ENCODE data around the gene OXNAD1.
A peak's percentile ranks its signal among the peaks of the same experiment; 100 is the strongest.
"Not testable (repeated sequence)": the region's sequence is repeated elsewhere in the genome, so short reads cannot be mapped to it uniquely, and the experiment has no call there.

OXNAD1 gene

DNA sequence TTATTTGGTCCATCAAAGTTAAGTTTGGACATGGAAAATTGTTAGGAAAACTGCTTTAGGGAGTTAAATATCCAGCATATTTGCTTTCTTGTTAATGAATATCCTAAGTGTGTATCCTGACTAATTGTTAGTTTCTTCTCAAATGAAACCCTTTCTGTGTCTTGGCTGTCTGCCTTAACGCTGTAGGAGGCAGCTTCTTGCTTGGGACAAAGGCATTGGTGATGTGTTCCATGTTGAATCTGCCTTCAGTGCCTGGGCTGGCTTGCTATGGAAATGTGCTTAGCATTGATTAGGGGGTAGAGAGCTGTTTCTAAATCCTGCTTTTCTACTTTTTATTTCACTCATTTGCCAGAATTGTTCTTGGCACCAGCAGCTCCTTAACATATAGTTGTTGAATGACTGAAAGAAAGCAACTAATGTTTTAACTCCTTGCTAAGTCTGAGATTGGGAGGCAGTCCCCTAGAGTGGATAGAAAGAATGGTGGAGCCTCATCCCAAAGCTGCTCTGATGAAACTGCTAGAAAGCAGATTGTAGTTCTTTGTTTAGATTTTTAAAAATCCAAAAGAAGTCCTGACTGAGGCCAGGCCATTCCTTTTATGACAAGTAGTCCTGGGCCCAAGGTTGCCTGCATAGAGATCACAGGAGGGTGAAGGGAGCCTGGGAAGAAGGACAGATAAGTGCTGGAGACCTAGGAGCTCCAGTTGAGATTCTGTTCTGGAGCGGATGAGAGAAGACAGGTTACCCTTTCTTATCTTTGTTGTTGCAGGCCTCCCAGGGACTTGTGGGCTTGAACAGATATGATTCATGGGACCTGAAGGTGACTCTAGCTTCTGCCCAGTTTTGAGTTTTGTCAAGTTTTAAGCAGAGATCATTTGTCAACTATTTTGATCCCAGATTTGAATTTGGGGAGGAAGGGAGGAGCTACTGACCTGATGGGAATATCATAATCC lies 39.3 kb downstream of the OXNAD1 start:
- no peak for DNase-seq (ENCODE audit: low read depth in 2 of 2)

DNA sequence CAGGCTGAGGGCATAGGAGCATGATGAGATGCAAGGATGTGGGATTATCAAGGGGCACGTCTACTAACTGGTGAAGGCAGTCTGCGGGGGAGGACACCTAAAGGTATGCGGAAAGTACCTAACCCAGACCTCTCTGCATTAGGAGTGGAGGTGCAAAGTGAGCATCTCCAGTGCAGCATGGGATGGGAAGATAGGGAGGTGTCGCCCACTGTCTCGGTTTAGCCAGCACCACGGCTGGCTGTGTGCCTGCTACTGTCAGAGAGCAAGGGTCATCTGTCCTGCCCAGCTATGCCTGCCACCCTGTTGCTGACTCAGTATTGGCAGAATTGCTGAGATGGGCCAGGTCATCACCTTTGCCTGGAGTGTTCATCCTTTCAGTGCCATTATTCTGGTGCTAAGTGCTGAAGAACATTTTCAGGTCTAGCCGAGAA lies 40.1 kb downstream of the OXNAD1 start:
- DNase-seq (ENCODE audit: low read depth in 2 of 2) = peak; percentile 25 to 40

DNA sequence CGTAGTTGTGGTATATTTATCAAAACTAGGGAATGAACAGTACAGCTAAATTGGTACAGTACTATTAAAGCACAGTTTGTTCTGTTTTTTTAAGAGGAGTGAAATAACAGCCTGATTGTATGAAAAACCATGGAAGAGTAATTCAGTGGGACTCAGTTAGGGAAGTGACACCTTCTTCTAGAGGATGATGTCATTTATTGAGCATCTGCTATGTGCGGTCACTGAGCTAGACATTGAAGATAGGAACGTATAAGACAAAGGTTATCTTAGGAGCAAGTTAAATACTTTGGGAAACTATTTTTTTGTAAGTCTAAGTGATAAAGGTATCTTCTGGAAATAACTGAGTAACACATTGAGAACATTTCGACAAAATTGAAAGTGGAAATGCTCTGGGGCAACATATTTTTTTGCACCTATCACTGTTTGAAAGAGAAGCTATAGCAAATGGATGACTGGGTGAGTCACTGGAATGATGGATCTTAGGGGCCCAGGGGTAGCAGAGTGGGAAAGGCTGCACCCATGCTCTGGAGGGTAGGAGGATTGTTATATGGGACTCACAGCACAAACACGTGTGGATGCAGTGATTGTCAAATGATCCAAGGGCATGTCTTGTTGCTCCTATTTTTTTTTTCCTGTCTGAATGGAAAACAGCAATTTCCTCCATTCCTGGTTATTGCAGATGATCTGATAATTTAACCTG lies 43.0 kb downstream of the OXNAD1 start:
- DNase-seq (ENCODE audit: low read depth in 2 of 2) = no peak

DNA sequence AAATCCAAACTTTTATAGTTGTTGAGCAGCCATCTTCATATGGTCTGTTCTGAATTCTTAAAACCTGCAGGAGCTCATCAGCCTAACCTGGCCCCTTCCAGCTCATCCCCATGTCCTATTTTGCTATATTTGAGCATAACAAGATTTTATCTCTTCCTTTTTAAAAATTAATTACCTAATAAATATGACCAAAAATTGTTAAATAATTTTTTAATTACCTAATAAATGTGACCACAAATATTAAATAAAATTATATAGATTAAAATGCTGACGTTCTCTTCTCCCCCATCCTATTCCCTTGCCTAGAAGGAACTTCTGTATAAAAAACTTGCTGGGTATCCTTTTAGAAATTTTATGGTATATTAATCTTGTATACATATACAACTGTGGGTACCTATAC lies 43.7 kb downstream of the OXNAD1 start:
- no peak for DNase-seq (ENCODE audit: low read depth in 2 of 2)

DNA sequence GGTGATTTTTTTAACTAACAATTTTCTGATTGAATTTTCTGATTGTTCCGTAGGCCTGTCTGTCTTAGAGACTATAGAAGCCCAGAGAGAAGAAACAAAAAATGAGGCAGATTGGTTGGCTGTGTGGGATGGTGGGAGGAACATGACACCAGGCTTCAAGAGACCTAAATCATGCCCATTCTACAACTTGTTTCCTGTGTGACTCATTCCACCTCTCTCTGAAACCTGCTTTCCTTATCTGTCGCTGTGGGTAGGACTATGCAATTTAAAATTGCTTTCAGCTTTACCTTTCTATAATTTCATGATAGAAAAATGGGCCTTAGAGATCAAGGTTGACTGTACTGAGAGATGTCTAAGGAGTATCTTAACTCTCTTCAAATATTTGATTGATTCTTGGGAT lies 44.5 kb downstream of the OXNAD1 start:
- DNase-seq (ENCODE audit: low read depth in 2 of 2) = peak; percentile 32 to 36

DNA sequence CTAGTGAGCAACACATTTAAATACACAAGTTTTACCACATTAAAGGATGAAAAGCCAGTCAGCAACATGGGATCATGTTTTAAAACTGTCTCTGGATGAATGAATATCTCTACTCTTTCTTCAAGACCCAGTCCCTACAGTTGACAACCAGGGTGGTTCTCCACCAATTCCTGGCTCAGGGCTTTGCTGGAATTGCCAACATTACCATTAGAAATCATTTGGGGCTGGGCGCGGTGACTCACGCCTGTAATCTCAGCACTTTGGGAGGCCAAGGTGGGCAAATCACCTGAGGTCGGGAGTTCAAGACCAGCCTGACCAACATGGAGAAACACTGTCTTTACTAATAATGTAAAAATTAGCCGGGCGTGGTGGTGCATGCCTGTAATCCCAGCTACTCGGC lies 45.5 kb downstream of the OXNAD1 start:
- DNase-seq (ENCODE audit: low read depth in 2 of 2) = not testable (repeated sequence)

DNA sequence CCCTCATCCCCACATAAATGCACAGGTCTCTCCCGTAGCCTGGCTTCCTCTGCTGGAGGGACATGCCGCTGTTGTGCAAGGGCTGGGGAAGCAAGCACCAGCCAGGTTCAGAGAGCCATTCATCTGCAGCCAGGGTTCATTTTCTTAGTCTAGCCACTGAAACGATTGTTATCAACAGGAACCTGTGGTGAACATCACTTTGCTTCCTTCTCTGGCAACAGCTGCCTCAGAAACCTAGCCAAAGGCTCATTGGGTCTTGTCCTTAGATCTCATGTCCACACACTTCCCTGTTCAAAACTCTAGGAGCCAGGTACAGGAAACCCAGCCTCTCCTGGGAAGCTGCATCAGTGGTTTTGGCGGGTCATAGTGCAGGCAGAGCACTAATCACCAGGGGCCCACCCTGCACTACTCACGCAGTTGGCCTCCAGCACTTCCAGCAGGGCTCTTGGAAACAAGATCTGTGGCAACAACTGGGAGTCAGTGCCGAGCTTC lies 47.0 kb downstream of the OXNAD1 start:
- DNase-seq (ENCODE audit: low read depth in 2 of 2) = peak in 1 of 2 donors; percentile 27

DNA sequence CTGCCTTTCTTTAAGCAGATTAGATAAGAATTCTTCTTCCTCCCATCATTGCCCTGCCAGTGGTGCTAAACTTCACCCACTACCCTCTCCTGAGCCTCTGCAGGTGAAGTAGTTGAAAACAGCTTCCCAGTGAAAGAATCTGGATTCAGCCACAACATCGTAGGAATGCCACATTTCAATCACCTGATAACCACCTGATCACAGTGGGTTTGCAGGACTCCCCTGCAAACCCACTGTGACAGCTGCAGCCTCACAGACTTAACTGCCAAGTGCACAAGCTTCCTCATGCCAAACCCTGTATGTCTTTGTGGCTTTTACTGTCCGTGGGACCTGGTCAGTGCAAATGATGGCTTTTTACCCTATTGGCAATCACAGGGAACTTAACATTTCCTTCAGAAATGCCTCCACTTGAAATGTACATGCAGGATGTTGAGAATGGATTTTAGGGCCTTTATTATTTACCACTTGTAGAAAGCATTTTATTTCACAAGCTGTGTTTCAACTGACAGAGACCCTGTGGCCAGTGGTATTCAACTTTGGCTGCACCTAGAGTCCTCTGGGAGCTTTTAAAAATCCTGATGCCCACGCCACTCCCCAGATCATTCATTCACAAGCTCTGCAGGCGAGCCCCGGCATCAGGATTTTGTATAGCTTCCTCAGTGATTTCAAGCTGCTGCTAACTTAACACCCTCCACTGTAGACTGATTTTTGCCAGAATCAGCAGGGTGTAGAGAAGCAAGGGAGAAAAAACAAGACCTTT lies 49.1 kb downstream of the OXNAD1 start:
- DNase-seq (ENCODE audit: low read depth in 2 of 2) = no peak

DNA sequence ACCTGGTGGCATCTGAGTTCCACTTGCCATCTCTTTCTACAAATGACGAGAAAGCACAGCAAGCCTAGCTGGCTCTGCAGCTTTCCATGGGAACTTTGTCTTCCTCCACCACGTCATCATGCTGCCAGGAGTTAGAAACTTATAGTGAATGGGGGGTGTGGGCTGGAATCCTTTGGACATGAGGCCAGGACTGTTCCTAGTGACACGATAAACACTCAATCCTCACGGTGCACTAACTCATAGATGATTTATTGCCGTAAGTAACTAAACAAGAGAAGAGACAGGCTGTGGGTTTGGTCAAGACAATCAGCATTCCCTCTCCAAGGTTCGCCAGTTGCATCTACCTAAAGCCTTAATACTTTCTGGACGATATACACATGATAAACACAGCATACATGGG lies 50.6 kb downstream of the OXNAD1 start:
- DNase-seq (ENCODE audit: low read depth in 2 of 2) = no peak

DNA sequence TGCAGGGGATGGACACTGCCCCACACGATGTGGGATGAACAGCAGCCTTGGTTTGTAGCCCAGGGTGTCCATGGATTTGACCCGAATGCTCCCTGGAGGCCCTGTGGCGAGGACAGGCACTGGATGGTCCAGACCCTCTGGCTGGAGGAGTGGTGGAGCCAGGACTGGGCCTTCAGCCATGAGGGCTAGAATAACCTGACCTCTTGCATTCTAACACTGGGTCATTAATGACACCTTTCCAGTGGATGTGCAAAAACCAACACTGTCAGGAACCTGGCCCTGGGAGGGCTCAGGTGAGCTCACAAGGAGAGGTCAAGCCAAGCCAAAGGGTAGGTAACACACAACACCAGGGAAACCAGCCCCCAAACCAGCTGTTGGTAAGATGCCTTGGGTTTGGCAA lies 51.4 kb downstream of the OXNAD1 start:
- DNase-seq (ENCODE audit: low read depth in 2 of 2) = no peak

DNA sequence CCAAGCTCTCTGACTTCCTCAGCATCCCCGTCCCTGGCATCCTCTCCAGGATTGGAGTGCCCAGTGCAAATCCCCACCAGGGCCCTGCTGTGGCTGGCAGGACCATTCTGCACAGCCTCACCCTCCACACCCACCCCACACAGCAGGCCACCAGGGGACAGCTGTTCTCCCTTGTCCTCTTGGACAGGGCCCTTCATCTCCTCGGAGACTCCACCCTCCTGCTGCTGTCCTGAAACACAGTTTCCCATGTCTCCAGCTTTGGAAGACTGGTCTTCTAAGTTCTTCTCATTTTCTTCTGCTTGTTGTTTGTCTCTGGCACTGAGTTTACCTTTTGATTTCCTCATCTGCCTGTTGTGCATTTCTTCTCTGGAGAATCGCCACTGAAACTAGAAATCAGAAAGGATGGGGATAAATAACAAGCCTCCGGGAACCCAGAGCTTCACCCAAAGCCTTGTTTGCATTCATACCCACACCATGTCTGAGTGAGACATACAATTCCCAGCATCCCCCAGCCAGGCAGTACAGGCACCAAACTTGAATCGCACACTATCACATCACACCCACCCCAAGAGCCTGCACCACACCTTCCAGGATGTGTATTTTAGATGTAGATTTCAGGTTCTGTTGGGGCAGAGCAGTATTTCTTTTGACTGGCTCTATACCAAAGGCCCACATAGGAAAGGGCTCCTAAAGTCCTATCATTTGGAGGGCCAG lies 52.0 kb downstream of the OXNAD1 start:
- no peak for DNase-seq (ENCODE audit: low read depth in 2 of 2)

DNA sequence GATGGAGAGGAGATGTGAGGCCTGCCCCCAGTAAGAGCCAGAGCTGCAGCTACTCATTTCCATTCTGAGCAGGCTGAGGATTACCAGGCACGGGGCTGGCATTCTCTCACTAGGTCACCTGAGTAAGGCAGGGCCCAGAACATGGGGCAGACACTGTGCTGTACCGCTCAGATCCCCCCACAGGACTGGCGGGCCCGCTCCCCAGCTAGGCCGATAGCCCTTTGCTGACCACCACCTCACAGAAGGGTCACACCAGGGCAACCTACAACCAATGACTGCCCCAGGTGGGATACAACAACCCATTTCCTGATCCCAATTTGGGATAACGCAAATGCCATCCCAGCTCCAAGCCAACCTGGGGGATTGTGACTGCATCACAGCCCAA lies 52.5 kb downstream of the OXNAD1 start:
- no peak for DNase-seq (ENCODE audit: low read depth in 2 of 2)

DNA sequence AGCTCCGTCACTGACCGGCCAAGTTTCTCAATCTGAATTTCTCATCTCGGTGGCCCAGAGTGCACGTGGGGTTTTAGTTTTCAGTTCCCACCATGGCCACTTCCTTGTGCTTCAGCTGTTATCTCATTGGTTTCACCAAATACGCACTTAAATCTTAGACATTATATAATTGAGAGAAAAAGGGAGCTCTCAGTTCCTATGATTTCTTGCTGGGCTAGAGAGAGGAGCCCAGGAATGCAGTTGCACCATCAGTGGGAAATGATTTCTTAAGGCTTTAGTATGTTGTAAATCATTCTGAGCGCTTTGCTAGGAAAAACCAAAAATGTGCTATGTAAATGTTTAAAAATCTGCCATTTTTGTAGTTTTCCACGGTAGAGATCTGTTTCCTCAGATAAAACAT lies 53.2 kb downstream of the OXNAD1 start:
- no peak for DNase-seq (ENCODE audit: low read depth in 2 of 2)

DNA sequence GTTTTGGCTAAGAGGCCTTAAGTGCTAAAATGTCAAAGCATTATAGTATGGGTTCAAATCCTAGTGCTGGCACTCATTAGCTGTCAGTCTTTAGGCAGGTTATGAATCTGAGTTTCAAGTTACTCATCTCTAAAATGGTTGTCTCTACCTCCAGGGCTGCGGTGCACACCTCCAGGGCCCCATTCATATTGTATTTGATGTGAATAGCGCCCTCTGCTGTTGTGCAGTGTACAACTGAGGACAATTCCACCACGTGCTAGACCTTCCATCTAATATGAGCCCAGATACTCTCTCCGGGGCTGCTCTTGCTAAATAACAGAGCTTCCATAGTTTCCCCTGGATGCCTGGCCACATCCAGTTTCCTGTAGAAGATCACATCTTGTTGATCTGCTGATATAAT lies 54.3 kb downstream of the OXNAD1 start:
- DNase-seq (ENCODE audit: low read depth in 2 of 2) = peak; percentile 58 to 70

DNA sequence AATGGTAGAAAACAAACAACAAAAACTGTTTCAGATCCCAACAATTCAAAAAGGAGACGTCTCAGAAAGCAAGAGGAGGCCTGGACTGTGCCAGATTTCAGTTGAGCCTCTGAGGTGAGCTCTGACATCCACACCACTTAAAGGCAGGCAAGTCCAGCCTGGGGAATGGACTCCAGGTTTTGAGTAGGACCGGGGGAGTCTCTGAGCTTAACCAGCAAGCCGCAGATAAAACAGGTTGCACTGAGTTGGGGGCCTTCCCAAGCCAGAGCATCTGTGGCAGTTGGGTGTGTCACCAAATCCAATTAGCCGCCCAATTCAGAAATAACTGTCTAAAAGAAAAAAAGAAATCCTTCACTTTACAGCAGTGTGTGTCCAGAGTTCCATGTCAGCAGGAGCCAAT lies 54.7 kb downstream of the OXNAD1 start:
- no peak for DNase-seq (ENCODE audit: low read depth in 2 of 2)

DNA sequence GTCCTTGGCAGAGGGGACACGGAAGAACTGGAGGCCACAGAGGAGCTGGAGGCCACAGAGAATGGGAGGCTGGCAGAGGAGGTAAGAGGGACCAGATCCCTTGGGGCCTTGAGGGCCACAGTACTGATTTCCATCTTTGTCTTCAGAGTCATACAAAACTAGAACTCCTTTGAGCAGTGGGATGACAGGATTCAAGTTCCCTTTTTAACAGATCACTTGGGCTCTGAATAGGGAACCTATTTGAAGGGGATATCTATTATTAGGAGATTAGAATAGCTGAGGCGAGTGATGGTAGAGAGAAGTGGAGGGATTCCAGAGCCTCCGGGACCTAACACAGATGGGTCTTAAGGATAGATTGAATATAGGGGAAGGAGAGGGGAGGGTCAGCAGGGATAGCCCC lies 55.7 kb downstream of the OXNAD1 start:
- no peak for DNase-seq (ENCODE audit: low read depth in 2 of 2)

DNA sequence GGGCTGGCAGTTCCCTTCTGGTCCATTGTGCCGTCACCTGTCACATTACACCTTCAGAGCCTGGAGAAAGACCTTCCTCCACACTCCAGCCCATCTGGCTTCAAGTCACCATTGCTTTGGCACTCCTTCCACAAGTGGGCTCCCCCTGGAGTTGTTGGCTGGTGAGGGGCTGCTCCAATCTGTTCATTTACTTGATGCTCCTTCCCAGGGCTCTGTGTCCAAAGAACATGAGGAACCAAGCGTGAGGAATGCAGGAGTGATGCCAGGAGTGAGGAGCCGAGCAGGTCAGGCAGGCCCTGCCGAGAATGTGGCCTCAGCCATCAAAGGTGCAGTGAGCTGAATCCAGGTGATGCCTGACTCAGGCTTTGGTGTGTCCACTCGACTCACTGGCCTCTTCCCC lies 57.2 kb downstream of the OXNAD1 start:
- DNase-seq (ENCODE audit: low read depth in 2 of 2) = no peak

DNA sequence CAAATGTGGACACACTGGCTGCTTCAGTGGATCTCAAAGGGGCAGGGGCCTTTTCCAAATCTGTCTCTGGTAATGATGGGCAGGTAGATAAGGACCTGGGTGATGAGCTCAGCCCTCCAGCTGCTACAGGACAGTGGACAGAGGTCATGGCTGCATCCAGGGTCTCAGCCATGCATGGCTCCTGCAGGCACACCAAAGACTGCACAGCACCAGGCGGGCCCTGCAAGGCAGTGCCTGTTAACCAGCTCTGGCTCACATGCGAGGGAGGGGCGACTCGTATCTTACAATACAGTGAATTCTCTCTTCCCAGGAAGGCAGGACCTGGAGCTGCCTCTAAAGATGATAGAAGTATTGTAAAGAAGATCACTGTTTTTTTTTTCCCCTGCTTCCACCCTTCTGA lies 58.7 kb downstream of the OXNAD1 start:
- DNase-seq (ENCODE audit: low read depth in 2 of 2) = no peak

DNA sequence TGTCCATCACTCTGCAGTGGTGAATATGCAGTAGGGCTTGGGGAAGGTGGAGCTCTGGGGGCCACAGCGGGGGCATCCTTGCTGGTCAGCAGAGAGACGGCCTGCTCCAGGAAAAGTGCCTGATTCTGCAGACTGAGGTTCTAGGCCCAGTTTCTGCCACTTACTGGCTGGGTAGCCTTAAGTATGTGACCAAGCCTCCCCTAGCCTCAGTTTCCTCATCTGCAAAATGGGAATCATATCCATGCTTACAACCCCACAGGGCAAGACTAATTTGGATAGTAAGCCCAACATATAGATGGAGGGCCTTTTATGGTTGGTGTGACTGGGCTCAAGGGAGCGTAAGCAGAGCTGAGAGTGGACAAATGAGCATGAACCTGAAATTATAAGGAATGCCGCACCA lies 60.8 kb downstream of the OXNAD1 start:
- no peak for DNase-seq (ENCODE audit: low read depth in 2 of 2)

DNA sequence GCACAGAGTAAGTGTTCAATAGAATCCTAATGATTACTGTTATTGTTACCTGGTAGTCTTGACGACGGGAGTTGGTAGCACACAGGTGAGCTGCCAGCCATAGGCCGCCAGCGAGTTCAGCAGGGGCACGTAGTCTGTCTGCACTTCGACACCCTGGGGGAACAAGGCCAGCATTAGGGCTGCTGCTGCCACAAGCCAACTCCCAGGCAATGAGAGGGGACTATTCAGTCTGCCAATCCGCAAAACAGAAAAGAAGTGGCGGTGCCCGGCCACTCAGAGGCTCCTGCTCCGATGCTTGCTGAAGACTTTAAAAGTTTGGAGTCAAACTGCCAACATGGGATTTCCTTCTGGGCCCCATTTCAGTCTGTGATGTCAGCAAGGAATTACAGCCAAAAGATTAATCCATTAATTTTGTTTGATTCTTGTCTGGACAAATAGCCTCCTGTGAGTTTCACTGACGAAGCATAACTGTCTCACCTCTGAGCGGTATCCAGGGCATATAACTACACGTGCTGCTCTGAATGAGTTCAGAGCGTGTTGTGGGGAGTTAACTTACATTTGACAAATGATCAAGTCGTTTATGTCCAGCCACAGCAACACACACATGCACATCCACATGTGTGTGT lies 61.8 kb downstream of the OXNAD1 start:
- DNase-seq (ENCODE audit: low read depth in 2 of 2) = no peak

DNA sequence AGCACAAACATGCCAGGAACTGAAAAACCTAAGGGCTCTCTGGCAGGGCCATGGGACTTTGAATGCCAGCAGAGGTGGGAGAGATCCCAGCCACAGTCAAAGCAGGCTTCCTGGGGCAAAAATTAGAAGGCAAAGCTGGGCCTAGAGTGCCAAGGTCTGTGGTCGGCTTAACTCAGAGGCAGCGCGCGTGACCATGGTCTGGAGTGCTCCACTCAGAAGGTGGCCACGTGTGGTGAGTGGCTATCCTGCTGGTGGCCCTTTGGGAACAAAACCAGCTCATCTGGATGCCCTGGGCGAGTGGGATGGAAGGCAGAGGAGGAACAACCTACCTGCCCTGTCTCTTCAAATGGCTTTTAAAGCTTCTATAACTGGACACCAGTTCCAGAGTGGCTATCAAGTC lies 63.1 kb downstream of the OXNAD1 start:
- DNase-seq (ENCODE audit: low read depth in 2 of 2) = no peak
